ENCODE data around the gene MYO18A. TPM values are rescaled to one million over a fixed set of nuclear protein-coding genes. Genes with fewer than 3 reads are reported as not detected.

Gene MYO18A
- total RNA-seq, 1 experiment from 2014 or later, result 89.9 TPM

DNA sequence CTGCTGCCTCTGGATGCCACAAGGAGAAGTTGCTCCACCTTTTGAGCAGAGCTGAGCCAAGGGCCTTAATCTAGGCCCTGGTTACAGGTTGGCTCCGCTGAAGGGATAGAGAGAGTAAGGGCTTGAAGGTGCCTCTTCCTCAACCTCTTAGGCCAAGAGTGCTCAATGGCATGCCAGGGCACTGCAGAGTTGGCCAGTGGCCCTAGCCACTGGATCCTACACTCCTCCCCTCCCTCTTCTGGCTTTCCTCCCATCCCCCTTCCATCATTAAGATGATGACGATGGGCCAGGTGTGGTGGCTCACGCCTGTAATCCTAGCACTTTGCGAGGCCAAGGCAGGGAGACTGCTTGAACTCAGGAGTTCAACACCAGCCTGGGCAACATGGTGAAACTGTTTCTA is 50.5 kb downstream of the MYO18A start:
- CTCF ChIA-PET, result no interaction called here
- intact Hi-C loops (cut with micrococcal nuclease; ENCODE audit: unreplicated experiment), result no loop called here
- TF ChIP-seq, protein P1, sequence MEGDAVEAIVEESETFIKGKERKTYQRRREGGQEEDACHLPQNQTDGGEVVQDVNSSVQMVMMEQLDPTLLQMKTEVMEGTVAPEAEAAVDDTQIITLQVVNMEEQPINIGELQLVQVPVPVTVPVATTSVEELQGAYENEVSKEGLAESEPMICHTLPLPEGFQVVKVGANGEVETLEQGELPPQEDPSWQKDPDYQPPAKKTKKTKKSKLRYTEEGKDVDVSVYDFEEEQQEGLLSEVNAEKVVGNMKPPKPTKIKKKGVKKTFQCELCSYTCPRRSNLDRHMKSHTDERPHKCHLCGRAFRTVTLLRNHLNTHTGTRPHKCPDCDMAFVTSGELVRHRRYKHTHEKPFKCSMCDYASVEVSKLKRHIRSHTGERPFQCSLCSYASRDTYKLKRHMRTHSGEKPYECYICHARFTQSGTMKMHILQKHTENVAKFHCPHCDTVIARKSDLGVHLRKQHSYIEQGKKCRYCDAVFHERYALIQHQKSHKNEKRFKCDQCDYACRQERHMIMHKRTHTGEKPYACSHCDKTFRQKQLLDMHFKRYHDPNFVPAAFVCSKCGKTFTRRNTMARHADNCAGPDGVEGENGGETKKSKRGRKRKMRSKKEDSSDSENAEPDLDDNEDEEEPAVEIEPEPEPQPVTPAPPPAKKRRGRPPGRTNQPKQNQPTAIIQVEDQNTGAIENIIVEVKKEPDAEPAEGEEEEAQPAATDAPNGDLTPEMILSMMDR (IDR thresholded peaks at IDR 0.05; ENCODE audit: unreplicated experiment), result no peak
- H3K36me3 Mint-ChIP-seq (ENCODE audit: insufficient read depth, unreplicated experiment), result peaks cover 8% of the 10 kb centered on the region
- no peaks in the 10 kb centered on the region for H3K9me3 Mint-ChIP-seq (ENCODE audit: low read depth, unreplicated experiment)
- H3K4me1 Mint-ChIP-seq (ENCODE audit: low read depth, unreplicated experiment), result peaks cover 24% of the 10 kb centered on the region
- no peak overlapping the region for H3K27ac Mint-ChIP-seq (ENCODE audit: unreplicated experiment)
- H3K27me3 Mint-ChIP-seq (ENCODE audit: unreplicated experiment), result no peaks in the 10 kb centered on the region
- no peak for DNase-seq
- H3K4me3 Mint-ChIP-seq (ENCODE audit: low read depth, unreplicated experiment), result no peak overlapping the region
- BruUV-seq (replicated peaks), result no TSS peak

DNA sequence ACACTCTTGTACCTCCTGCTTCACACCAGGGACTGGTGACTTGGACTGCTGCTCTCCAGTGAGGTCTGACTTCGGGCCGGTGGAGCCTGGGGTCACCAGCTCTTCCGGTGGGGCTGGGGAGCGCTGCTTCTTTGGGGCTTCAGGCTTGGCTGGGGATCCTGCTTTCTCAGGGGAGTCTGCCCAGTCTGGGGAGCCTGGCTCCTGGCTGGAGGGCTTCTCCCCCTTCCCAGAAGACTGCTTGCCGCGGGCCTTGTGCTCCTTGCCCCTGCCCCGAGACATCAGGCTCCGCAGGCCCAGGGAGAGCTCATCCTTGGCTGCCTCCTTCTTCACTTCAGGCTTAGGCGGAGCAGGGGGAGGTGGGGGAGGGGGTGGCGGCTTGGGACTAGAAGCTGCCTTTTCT is 52.4 kb downstream of the MYO18A start:
- CTCF ChIA-PET, result interaction anchor here (0.6 to 0.9 kb wide), 2 partner anchors 15 to 31 kb away, joined by 3 to 4 read pairs; no protein-coding TSS in a partner anchor
- H3K4me3 Mint-ChIP-seq (ENCODE audit: low read depth, unreplicated experiment), result no peak overlapping the region

DNA sequence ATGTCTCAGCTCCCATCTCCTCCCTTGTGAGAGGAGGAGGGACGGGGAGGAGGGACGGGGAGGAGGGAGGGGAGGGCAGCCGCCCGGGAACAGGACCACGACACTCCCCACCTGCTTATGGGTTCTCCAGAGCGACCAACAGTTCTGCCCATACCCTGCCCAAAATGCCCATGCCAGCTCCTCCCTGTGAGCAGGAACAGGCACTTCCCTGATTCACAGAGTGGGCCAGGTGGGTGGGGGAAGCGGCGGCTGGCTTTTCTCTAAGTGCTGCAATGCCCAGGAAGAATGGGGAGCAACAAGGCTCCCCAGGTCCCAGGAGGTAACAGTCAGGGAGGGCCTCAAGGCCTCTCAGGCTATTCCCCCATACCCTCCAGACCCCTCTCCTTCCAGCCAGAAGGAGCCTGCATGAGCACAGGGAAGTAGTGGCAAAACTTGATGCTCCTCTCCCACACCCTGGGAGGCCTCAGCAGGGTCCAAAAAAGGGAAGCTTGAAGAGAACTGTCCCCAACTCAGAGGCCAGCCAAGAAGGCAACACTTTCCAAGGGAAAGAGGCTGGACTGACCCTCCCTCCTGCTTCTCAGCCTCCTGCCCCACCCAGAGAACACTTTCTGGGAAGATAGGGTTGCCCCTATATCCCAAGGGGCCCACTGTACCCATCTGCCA is 53.8 kb downstream of the MYO18A start:
- DNase-seq, result no peak
- BruUV-seq (replicated peaks), result no TSS peak
- Mint-ChIP-seq H3K27ac (ENCODE audit: unreplicated experiment) (no peak overlapping the region), H3K27me3 (ENCODE audit: unreplicated experiment) (no peaks in the 10 kb centered on the region), H3K4me1 (ENCODE audit: low read depth, unreplicated experiment) (peaks cover 17% of the 10 kb centered on the region), H3K36me3 (ENCODE audit: insufficient read depth, unreplicated experiment) (peaks cover 19% of the 10 kb centered on the region), H3K4me3 (ENCODE audit: low read depth, unreplicated experiment) (no peak overlapping the region), H3K9me3 (ENCODE audit: low read depth, unreplicated experiment) (no peaks in the 10 kb centered on the region)
- intact Hi-C loops (cut with micrococcal nuclease; ENCODE audit: unreplicated experiment), result no loop called here
- TF ChIP-seq, protein P1 (IDR thresholded peaks at IDR 0.05; ENCODE audit: unreplicated experiment), result no peak
- CTCF ChIA-PET, result no interaction called here

More for the DNA sequence above, 52.4 kb downstream of the MYO18A start:
- Mint-ChIP-seq H3K27me3 (ENCODE audit: unreplicated experiment) (no peaks in the 10 kb centered on the region), H3K9me3 (ENCODE audit: low read depth, unreplicated experiment) (no peaks in the 10 kb centered on the region), H3K27ac (ENCODE audit: unreplicated experiment) (no peak overlapping the region), H3K4me1 (ENCODE audit: low read depth, unreplicated experiment) (peaks cover 20% of the 10 kb centered on the region), H3K36me3 (ENCODE audit: insufficient read depth, unreplicated experiment) (peaks cover 19% of the 10 kb centered on the region)
- intact Hi-C loops (cut with micrococcal nuclease; ENCODE audit: unreplicated experiment), result no loop called here
- TF ChIP-seq, protein P1 (IDR thresholded peaks at IDR 0.05; ENCODE audit: unreplicated experiment), result no peak
- no peak for DNase-seq
- BruUV-seq (replicated peaks), result no TSS peak

DNA sequence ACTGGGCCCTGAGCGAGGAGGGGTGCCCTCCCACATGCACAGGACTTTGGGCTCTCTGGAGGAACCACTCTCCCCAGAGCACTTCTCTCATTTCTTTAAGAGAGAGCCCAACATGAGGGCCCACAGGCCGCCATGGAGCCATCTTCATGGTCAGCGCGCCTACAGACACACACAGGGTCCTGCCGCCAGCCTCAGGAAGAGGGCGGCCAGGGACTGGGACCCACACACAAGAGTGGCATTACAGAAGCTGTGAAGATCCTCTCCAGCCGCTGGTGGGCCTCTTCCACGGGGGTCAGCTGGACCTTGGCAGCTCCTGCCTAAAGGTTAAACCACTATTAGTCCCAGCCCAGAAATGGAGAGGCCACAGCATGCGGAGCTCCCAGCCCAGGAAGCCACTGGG is 54.5 kb downstream of the MYO18A start:
- no TSS peak for BruUV-seq (replicated peaks)
- intact Hi-C loops (cut with micrococcal nuclease; ENCODE audit: unreplicated experiment), result loop anchor here (1.0 to 2.0 kb wide), 2 partner anchors 19 to 94 kb away; no protein-coding TSS in a partner anchor
- H3K27ac Mint-ChIP-seq (ENCODE audit: unreplicated experiment), result no peak overlapping the region
- DNase-seq, result no peak
- no peaks in the 10 kb centered on the region for H3K9me3 Mint-ChIP-seq (ENCODE audit: low read depth, unreplicated experiment)
- H3K4me1 Mint-ChIP-seq (ENCODE audit: low read depth, unreplicated experiment), result peaks cover 17% of the 10 kb centered on the region
- peaks cover 19% of the 10 kb centered on the region for H3K36me3 Mint-ChIP-seq (ENCODE audit: insufficient read depth, unreplicated experiment)
- H3K4me3 Mint-ChIP-seq (ENCODE audit: low read depth, unreplicated experiment), result no peak overlapping the region
- TF ChIP-seq, protein P1 (IDR thresholded peaks at IDR 0.05; ENCODE audit: unreplicated experiment), result no peak
- CTCF ChIA-PET, result interaction anchor here (2.1 to 2.4 kb wide), 3 partner anchors 20 to 165 kb away, joined by 11 to 37 read pairs (median 35); partner anchors contain the start of gene MYO18A
- no peaks in the 10 kb centered on the region for H3K27me3 Mint-ChIP-seq (ENCODE audit: unreplicated experiment)

All from Calu3 (cell line).